H1 (cell line): ENCODE results near the gene SOX1. TPM values are rescaled to one million over a fixed set of nuclear protein-coding genes. Genes with fewer than 3 reads are reported as not detected.

Source experiments
- CTCF ChIA-PET: fragments of 300-600 bp; sonication (Branson Sonifier 250); formaldehyde crosslinking; loops from one replicate; lab custom pipeline; 2021; ENCODE audit not compliant: partially characterized antibody; lab: Charles Lee
- POLR2A ChIA-PET: fragments of 300-600 bp; sonication (Branson Sonifier 250); formaldehyde crosslinking; loops from one replicate; lab custom pipeline; 2021; ENCODE audit warnings: inconsistent platforms; ENCODE audit not compliant: partially characterized antibody; lab: Charles Lee
- DNase-seq, 2 experiments: peaks; one replicate each; pipeline versions ENCODE4 v3.0.0 to v3.0.0-alpha.2; 2010 to 2022; ENCODE audit warnings: low spot score in 2 of 2, low read depth in 1 of 2, mixed read lengths in 1 of 2
- FAIRE-seq: peaks from 2 replicates; lab custom pipeline; 2011; peaks lifted over from hg19 to GRCh38; lab: Jason Lieb, UNC
- H2AFZ ChIP-seq: 2 replicates; pipeline ENCODE4 v1.8.1; 2012; ENCODE audit warnings: low read length, inconsistent platforms
- H2AK5ac ChIP-seq: 2 replicates; pipeline ENCODE4 v1.6.1; 2013; ENCODE audit warnings: low read depth, low read length
- H2BK120ac ChIP-seq: replicated peaks from 2 replicates; pipeline ENCODE3; 2013; ENCODE audit warnings: low read depth, low read length, inconsistent platforms
- H2BK12ac ChIP-seq: 2 replicates; pipeline ENCODE4 v1.6.1; 2013; ENCODE audit warnings: low read depth, low read length
- H2BK15ac ChIP-seq: 2 replicates; pipeline ENCODE4 v1.6.1; 2013; ENCODE audit warnings: low read length
- H2BK20ac ChIP-seq: 2 replicates; pipeline ENCODE4 v1.6.1; 2013; ENCODE audit warnings: low read length
- H2BK5ac ChIP-seq: 2 replicates; pipeline ENCODE4 v1.6.1; 2013; ENCODE audit warnings: low read depth, low read length
- H3K14ac ChIP-seq: 2 replicates; pipeline ENCODE4 v1.6.1; 2013; ENCODE audit warnings: inconsistent platforms; ENCODE audit not compliant: insufficient read length
- H3K18ac ChIP-seq: 2 replicates; pipeline ENCODE4 v1.6.1; 2013; ENCODE audit warnings: low read length; ENCODE audit errors: extremely low read depth
- H3K23ac ChIP-seq: 2 replicates; pipeline ENCODE4 v1.6.1; 2013; ENCODE audit warnings: inconsistent platforms; ENCODE audit not compliant: insufficient read length
- H3K23me2 ChIP-seq: 2 replicates; pipeline ENCODE4 v1.6.1; 2013; ENCODE audit warnings: low read depth, low read length
- H3K27ac ChIP-seq: 2 replicates; pipeline ENCODE4 v1.6.1; 2011; ENCODE audit warnings: low read depth, low read length, inconsistent platforms
- H3K27me3 ChIP-seq, 4 experiments: replicated peaks in 1 of 4; 1 replicate in 1 of 4; 2 replicates in 3 of 4; pipeline versions ENCODE4 v1.6.1 to v1.8.1; 2011 to 2013; ENCODE audit warnings: low read length in 3 of 4, mild to moderate bottlenecking in 3 of 4, inconsistent platforms in 2 of 4, mixed read lengths in 2 of 4, moderate library complexity in 1 of 4; ENCODE audit not compliant: control insufficient read depth in 3 of 4, insufficient read depth in 3 of 4; ENCODE audit errors: extremely low read depth in 1 of 4
- H3K36me3 ChIP-seq, 4 experiments: 2 replicates each; pipeline versions ENCODE4 v1.6.1 to v1.8.1; 2011 to 2013; ENCODE audit warnings: mild to moderate bottlenecking in 4 of 4, low read length in 3 of 4, moderate library complexity in 2 of 4, control low read depth in 1 of 4, inconsistent platforms in 1 of 4; ENCODE audit not compliant: insufficient read depth in 4 of 4, control insufficient read depth in 2 of 4
- H3K4ac ChIP-seq: replicated peaks from 2 replicates; pipeline ENCODE3; 2013; ENCODE audit warnings: low read length, low read depth, mixed read lengths, inconsistent platforms; ENCODE audit not compliant: insufficient read length
- H3K4me1 ChIP-seq, 4 experiments: replicated peaks in 1 of 4; 1 replicate in 1 of 4; 2 replicates in 3 of 4; pipeline versions ENCODE4 v1.6.1 to v1.8.1; 2011 to 2013; ENCODE audit warnings: low read length in 3 of 4, inconsistent platforms in 2 of 4, mixed read lengths in 1 of 4; ENCODE audit not compliant: insufficient read depth in 4 of 4, control insufficient read depth in 3 of 4
- H3K4me2 ChIP-seq, 2 experiments: 2 replicates each; pipeline versions ENCODE4 v1.6.1 to v1.8.1; 2011 to 2013; ENCODE audit warnings: low read depth in 2 of 2, low read length in 2 of 2, control low read depth in 1 of 2, inconsistent platforms in 1 of 2, mild to moderate bottlenecking in 1 of 2; ENCODE audit not compliant: insufficient read depth in 1 of 2
- H3K4me3 ChIP-seq, 4 experiments: fragments of 200-600, 300-600 bp in 1 of 4; sonication (generic), shearing (Covaris generic), sonication (Bioruptor Twin) in 1 of 4; 2 replicates each; pipeline versions ENCODE4 v1.5.1 to v1.8.1; 2011 to 2016; ENCODE audit warnings: low read length in 4 of 4, low read depth in 3 of 4, control low read depth in 2 of 4, inconsistent platforms in 2 of 4, mild to moderate bottlenecking in 2 of 4, mixed read lengths in 1 of 4, moderate library complexity in 1 of 4; ENCODE audit not compliant: insufficient read depth in 2 of 4; ENCODE audit errors: extremely low read depth in 1 of 4
- H3K56ac ChIP-seq: replicated peaks from 2 replicates; pipeline ENCODE3; 2013; ENCODE audit warnings: low read depth, mild to moderate bottlenecking, mixed read lengths, low read length, inconsistent platforms; ENCODE audit not compliant: insufficient read length
- H3K79me1 ChIP-seq: 2 replicates; pipeline ENCODE4 v1.6.1; 2013; ENCODE audit warnings: low read depth, low read length, control low read depth
- H3K79me2 ChIP-seq, 2 experiments: 2 replicates each; pipeline versions ENCODE4 v1.6.1 to v1.8.1; 2012 to 2013; ENCODE audit warnings: low read length in 2 of 2, mild to moderate bottlenecking in 2 of 2, inconsistent platforms in 1 of 2; ENCODE audit not compliant: insufficient read depth in 2 of 2, control insufficient read depth in 1 of 2
- H3K9ac ChIP-seq, 4 experiments: replicated peaks in 1 of 4; 1 replicate in 1 of 4; 2 replicates in 3 of 4; pipeline versions ENCODE4 v1.6.1 to v1.8.1; 2011 to 2013; ENCODE audit warnings: low read depth in 3 of 4, low read length in 3 of 4, control low read depth in 2 of 4, mild to moderate bottlenecking in 2 of 4, moderate library complexity in 2 of 4, inconsistent platforms in 1 of 4; ENCODE audit errors: extremely low read depth in 1 of 4
- H3K9me3 ChIP-seq, 2 experiments: 2 replicates each; pipeline versions ENCODE4 v1.6.1 to v1.8.1; 2012 to 2013; ENCODE audit warnings: mild to moderate bottlenecking in 2 of 2, moderate library complexity in 2 of 2, control low read depth in 1 of 2, inconsistent platforms in 1 of 2, low read depth in 1 of 2, low read length in 1 of 2, mixed read lengths in 1 of 2; ENCODE audit not compliant: insufficient read depth in 2 of 2
- H4K20me1 ChIP-seq, 2 experiments: replicated peaks in 1 of 2; 2 replicates each; pipeline versions ENCODE3 to v1.8.1; 2011 to 2013; ENCODE audit warnings: inconsistent platforms in 2 of 2, low read length in 2 of 2, mild to moderate bottlenecking in 1 of 2; ENCODE audit not compliant: insufficient read depth in 2 of 2, control insufficient read depth in 1 of 2
- H4K5ac ChIP-seq: 2 replicates; pipeline ENCODE4 v1.6.1; 2013; ENCODE audit warnings: low read length, low read depth, mixed read lengths, inconsistent platforms; ENCODE audit not compliant: insufficient read length
- H4K8ac ChIP-seq: 2 replicates; pipeline ENCODE4 v1.8.0; 2013; ENCODE audit warnings: mild to moderate bottlenecking, moderate library complexity, low read length, inconsistent platforms; ENCODE audit not compliant: insufficient read depth; ENCODE audit errors: extremely low read depth
- H4K91ac ChIP-seq: replicated peaks from 2 replicates; pipeline ENCODE3; 2013; ENCODE audit warnings: low read length, mixed read lengths, inconsistent platforms; ENCODE audit not compliant: insufficient read length
- CEBPB ChIP-seq: IDR thresholded peaks from 2 replicates; pipeline ENCODE4 v1.6.1; 2012; ENCODE audit warnings: low read depth, low read length
- CREB1 ChIP-seq: IDR thresholded peaks from 2 replicates; pipeline ENCODE4 v1.6.1; 2012; ENCODE audit warnings: inconsistent platforms
- CTCF ChIP-seq, 3 experiments: IDR thresholded peaks; 1 replicate in 2 of 3; 2 replicates in 1 of 3; pipeline versions ENCODE4 v1.5.1 to v1.6.1; 2011; ENCODE audit warnings: low read length in 3 of 3, mild to moderate bottlenecking in 3 of 3, inconsistent platforms in 2 of 3, low read depth in 1 of 3, moderate library complexity in 1 of 3; ENCODE audit not compliant: insufficient read depth in 1 of 3; ENCODE audit errors: control extremely low read depth in 1 of 3
- JUN ChIP-seq: IDR thresholded peaks from 2 replicates; pipeline ENCODE4 v1.6.1; 2011; ENCODE audit warnings: low read depth, mild to moderate bottlenecking, improper control_type of control experiment, low read length
- RBBP5 ChIP-seq: IDR thresholded peaks from 2 replicates; pipeline ENCODE4 v1.7.1; 2012; ENCODE audit warnings: low read depth, mild to moderate bottlenecking, inconsistent platforms, low read length, moderate library complexity, borderline replicate concordance
- SAP30 ChIP-seq: fragments of 300-600 bp; sonication (generic); IDR thresholded peaks from 2 replicates; pipeline ENCODE4 v1.7.1; 2012; ENCODE audit warnings: low read length, moderate library complexity, mild to moderate bottlenecking, inconsistent platforms; ENCODE audit not compliant: insufficient read depth, insufficient replicate concordance
- SIX5 ChIP-seq: IDR thresholded peaks from 2 replicates; pipeline ENCODE4 v1.6.1; 2011; ENCODE audit warnings: mild to moderate bottlenecking, low read depth, low read length
- WGBS, 2 experiments: shearing (Covaris generic) in 1 of 2; methylation state at CpG; one replicate each; pipeline versions ENCODE4 v1.1.6 to v1.1.7; 2013 to 2015; ENCODE audit warnings: low lambda C conversion rate in 2 of 2, mixed read lengths in 2 of 2, inconsistent platforms in 1 of 2, low coverage in 1 of 2, missing lambda C conversion rate in 1 of 2; ENCODE audit not compliant: insufficient replicate concordance in 2 of 2, insufficient coverage in 1 of 2, insufficient read length in 1 of 2; ENCODE audit errors: extremely low coverage in 1 of 2, missing lambda C conversion rate in 1 of 2; 5-methylcytosine and 5-hydroxymethylcytosine counted together
- polyA plus RNA-seq, 7 experiments: library from polyadenylated mRNA; depleted of rRNA in 3 of 7; stranded (reverse) in 5 of 7; unstranded in 2 of 7; fragments of >200 nt in 5 of 7; fragments of 200-250 nt in 2 of 7; gene quantifications; 1 replicate in 5 of 7; 2 replicates in 1 of 7; 4 replicates in 1 of 7; pipeline versions ENCODE4 v1.2.1 to v1.2.3, GENCODE V29; 2011 to 2013; ENCODE audit warnings: missing spikeins in 2 of 7, mixed read lengths in 2 of 7
- total RNA-seq: library from RNA; stranded (reverse); fragmentation: NEBNext Ultra II Directional; extraction: Animal tissue kit (Norgen Biotek cat#: 25700); gene quantifications from 2 replicates; pipeline ENCODE4 v1.2.1, GENCODE V29; 2021

Gene SOX1
- total and polyA plus RNA-seq, 2 of the 8 experiments (the other 6 are each of a cell fraction or from before 2014, with no cell fraction given), result 0.03 to 0.09 TPM

- Histone ChIP-seq H3K23me2 (peaks cover 3% of the 10 kb centered on the region; the same call in 1 of the 2 replicates), H3K79me1 (no peaks in the 10 kb centered on the region), H2AK5ac (no peak overlapping the region), H4K20me1 (no peaks in the 10 kb centered on the region), H4K8ac (no peak overlapping the region), H3K4me3 (no peak overlapping the region), H2BK120ac (no peak overlapping the region), H3K4ac (no peak overlapping the region), H2AFZ (no peak overlapping the region), H3K9ac (no peak overlapping the region), H3K9me3 (no peaks in the 10 kb centered on the region), H2BK15ac (no peak overlapping the region), H4K91ac (no peak overlapping the region), H3K36me3 (no peaks in the 10 kb centered on the region), H3K4me1 (0 out of 7 replicates have a peak, but pooled peaks cover 0 to 3% (median 0%) of the 10 kb centered on the region in 4 experiments), H3K56ac (no peak overlapping the region), H2BK5ac (no peak overlapping the region), H3K79me2 (no peaks in the 10 kb centered on the region), H3K18ac (no peak overlapping the region; the same call in 1 of the 2 replicates), H3K27me3 (peaks cover 0 to 13% (median 12%) of the 10 kb centered on the region in 4 experiments; a peak in 6 of 7 replicates), H3K14ac (no peak overlapping the region), H3K27ac (no peak overlapping the region), H4K5ac (no peak overlapping the region), H3K4me2 (no peak overlapping the region), H2BK20ac (no peak overlapping the region; the same call in 1 of the 2 replicates), H2BK12ac (no peak overlapping the region), H3K23ac (no peak overlapping the region)
- TF ChIP-seq SIX5, result no peak
- no peak for TF ChIP-seq JUN
- TF ChIP-seq CTCF (IDR thresholded peaks at IDR 0.05; ENCODE audit: control extremely low read depth in 1 of 3, insufficient read depth in 1 of 3, low read depth in 1 of 3, low read length in 3 of 3), result no peak
- TF ChIP-seq CEBPB, result no peak
- no peak for TF ChIP-seq CREB1
- TF ChIP-seq RBBP5, result no peak
- no peak for TF ChIP-seq SAP30
- FAIRE-seq (no peak), DNase-seq (no peak)
- ChIA-PET CTCF (interaction anchor here (1.3 kb wide), 1 partner anchor 38 kb away, joined by 3 read pairs; no protein-coding TSS in a partner anchor), POLR2A (no interaction called here)
- WGBS, 2 experiments, result 85% methylated on average over 7 of the region's 7 CpGs; no CpG with 5 or more reads in 1 of the 2 experiments
Measured at GRCh38 chr13:112113348-112113747, 46.4 kb downstream of the SOX1 start.
